Measurements from ENCODE around the gene OR6S1.

DNA sequence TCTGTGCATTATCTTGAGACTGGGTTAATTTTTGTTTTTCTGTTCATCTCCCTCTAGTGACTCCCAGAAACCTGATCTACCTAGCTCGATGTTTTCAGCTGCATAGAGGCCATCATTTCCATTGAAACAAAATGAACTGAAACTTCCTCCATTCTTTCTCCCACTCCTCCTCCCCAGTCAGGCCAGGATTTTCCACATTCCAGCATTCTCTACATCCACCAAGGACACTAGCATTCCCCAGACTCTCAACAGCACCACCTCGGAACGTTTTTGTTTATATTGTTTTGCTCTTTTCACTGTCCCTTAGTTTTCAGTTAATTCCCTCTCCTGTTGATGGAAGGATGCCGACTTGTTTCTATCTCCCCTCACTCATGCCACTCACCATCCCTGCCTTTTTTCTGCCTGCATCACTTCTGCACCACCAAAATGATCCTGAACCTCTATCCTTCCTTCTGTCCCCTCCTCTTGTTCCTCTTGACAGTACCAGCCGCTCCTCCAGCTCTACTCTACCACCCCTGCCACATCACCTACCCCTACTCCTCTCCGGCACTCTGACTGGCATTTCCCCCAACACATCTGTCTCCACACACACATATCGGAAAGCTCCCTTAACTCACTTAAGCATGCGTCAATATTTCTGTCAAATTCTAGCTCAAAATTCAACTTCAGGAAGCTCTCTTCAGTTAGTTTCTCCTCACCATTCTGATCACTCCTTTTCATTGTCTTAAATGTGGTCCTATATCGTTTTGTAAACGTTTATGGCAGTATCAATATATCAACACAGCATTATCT, 13.2 kb downstream of the OR6S1 start:
- TF ChIP-seq, protein P1, sequence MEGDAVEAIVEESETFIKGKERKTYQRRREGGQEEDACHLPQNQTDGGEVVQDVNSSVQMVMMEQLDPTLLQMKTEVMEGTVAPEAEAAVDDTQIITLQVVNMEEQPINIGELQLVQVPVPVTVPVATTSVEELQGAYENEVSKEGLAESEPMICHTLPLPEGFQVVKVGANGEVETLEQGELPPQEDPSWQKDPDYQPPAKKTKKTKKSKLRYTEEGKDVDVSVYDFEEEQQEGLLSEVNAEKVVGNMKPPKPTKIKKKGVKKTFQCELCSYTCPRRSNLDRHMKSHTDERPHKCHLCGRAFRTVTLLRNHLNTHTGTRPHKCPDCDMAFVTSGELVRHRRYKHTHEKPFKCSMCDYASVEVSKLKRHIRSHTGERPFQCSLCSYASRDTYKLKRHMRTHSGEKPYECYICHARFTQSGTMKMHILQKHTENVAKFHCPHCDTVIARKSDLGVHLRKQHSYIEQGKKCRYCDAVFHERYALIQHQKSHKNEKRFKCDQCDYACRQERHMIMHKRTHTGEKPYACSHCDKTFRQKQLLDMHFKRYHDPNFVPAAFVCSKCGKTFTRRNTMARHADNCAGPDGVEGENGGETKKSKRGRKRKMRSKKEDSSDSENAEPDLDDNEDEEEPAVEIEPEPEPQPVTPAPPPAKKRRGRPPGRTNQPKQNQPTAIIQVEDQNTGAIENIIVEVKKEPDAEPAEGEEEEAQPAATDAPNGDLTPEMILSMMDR (IDR thresholded peaks at IDR 0.05) = no peak
- TF ChIP-seq JUND (IDR thresholded peaks at IDR 0.05) (no peak), RFX5 (IDR thresholded peaks at IDR 0.05; ENCODE audit: low read length) (no peak)
